ENCODE measurements around the gene METTL24. TPM values are rescaled to one million over a fixed set of nuclear protein-coding genes. Genes with fewer than 3 reads are reported as not detected.

Gene METTL24
- total RNA-seq, 1 donor from 2014 or later = 0.67 TPM

DNA sequence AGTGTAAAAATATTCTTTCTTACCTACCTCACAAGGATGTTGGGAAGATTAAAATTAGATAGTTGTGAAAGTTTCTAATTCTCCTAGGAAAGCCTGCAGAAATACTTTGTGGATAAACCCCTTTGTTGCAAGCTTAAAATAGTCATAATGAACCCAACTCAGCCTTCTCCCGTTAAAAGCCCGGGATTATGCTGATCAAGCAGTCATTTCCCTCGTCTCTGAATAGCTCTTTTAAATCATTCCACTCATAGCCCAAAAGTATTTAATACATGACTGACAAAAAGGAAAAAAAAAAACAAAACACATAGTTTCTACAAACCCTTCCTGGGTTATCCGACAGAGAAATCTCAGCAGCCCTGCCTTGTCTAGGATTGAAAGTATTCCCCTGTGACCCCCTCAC, 10.9 kb upstream of the METTL24 start:
- TF ChIP-seq, protein P1, sequence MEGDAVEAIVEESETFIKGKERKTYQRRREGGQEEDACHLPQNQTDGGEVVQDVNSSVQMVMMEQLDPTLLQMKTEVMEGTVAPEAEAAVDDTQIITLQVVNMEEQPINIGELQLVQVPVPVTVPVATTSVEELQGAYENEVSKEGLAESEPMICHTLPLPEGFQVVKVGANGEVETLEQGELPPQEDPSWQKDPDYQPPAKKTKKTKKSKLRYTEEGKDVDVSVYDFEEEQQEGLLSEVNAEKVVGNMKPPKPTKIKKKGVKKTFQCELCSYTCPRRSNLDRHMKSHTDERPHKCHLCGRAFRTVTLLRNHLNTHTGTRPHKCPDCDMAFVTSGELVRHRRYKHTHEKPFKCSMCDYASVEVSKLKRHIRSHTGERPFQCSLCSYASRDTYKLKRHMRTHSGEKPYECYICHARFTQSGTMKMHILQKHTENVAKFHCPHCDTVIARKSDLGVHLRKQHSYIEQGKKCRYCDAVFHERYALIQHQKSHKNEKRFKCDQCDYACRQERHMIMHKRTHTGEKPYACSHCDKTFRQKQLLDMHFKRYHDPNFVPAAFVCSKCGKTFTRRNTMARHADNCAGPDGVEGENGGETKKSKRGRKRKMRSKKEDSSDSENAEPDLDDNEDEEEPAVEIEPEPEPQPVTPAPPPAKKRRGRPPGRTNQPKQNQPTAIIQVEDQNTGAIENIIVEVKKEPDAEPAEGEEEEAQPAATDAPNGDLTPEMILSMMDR (IDR thresholded peaks at IDR 0.05) = no peak
- no peak overlapping the region for H3K27ac Mint-ChIP-seq (ENCODE audit: unreplicated experiment)

DNA sequence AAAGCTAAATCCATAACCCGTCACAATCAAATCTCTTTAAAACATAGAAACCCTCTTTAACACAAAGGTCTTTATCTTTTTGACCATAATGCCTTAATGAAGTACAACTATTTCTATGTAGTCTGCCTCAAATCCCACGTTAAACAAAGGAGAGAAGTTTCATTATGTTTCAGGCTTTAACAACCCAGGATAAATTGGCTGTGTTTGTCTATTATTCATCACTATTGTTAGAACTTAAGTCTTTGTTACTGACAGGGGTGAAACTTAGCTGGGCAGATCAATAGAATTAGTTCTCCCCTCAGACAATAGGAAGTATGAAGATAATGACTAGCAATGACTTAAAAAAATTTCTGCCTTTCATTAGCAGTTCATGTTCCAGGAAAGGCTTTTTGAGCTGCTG, 10.1 kb upstream of the METTL24 start:
- H3K9me3 Mint-ChIP-seq (ENCODE audit: low read depth) = no peaks in the 10 kb centered on the region
- no peak for DNase-seq (ENCODE audit: low spot score)
- TF ChIP-seq, protein P1 (IDR thresholded peaks at IDR 0.05) = no peak
- peaks cover 17% of the 10 kb centered on the region for H3K4me1 Mint-ChIP-seq (ENCODE audit: low read depth)
- H3K27me3 Mint-ChIP-seq (ENCODE audit: low read depth) = peaks cover 58% of the 10 kb centered on the region
- peaks cover 2% of the 10 kb centered on the region for H3K36me3 Mint-ChIP-seq (ENCODE audit: low read depth)
- no peak overlapping the region for H3K4me3 Mint-ChIP-seq (ENCODE audit: unreplicated experiment)
- H3K27ac Mint-ChIP-seq (ENCODE audit: unreplicated experiment) = no peak overlapping the region

More for the DNA sequence above, 10.9 kb upstream of the METTL24 start:
- H3K4me3 Mint-ChIP-seq (ENCODE audit: unreplicated experiment) = no peak overlapping the region
- peaks cover 2% of the 10 kb centered on the region for H3K36me3 Mint-ChIP-seq (ENCODE audit: low read depth)
- no peaks in the 10 kb centered on the region for H3K9me3 Mint-ChIP-seq (ENCODE audit: low read depth)
- peaks cover 58% of the 10 kb centered on the region for H3K27me3 Mint-ChIP-seq (ENCODE audit: low read depth)
- peaks cover 12% of the 10 kb centered on the region for H3K4me1 Mint-ChIP-seq (ENCODE audit: low read depth)
- no peak for DNase-seq (ENCODE audit: low spot score)

DNA sequence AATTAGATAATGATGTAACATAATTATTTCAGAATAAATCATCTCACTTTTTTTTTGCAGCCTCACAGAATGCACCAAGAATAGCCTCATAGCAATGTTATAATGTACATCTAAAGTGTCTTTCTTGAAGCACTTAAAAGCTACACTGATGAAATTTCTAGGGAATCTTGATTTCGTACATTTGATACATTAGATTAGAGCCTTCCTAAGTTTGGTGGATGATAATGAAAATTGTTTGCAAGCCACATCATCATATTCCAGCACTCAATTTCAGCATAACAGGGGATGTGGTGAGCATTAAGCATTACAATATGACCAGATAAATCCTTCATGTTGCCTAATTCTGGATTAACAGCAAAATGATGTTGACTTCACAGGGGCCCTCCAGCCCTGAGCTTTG, 9.7 kb upstream of the METTL24 start:
- H3K36me3 Mint-ChIP-seq (ENCODE audit: low read depth) = peaks cover 2% of the 10 kb centered on the region
- H3K9me3 Mint-ChIP-seq (ENCODE audit: low read depth) = no peaks in the 10 kb centered on the region
- H3K4me3 Mint-ChIP-seq (ENCODE audit: unreplicated experiment) = no peak overlapping the region
- no peak overlapping the region for H3K27ac Mint-ChIP-seq (ENCODE audit: unreplicated experiment)
- TF ChIP-seq, protein P1 (IDR thresholded peaks at IDR 0.05) = no peak
- no peak for DNase-seq (ENCODE audit: low spot score)
- H3K27me3 Mint-ChIP-seq (ENCODE audit: low read depth) = peaks cover 58% of the 10 kb centered on the region
- H3K4me1 Mint-ChIP-seq (ENCODE audit: low read depth) = peaks cover 17% of the 10 kb centered on the region

DNA sequence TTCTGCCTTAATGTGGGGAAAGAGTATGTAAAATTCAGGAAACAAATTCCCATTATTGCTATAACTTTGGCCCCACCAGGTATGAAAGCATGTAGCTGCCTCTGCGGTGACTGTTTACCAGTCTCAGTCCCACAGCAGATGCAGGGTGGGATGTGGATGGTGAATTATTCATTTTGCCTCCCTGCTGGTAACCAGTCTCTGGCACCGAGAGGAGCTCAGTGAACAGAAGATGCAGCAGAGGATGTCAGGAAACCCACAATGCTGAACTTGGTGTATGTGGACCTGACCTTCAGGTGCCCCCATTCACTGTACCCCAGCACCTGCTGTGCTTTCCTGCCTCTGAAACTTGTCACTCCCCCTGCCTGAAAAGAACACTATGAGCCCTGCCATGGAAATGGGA, 8.8 kb upstream of the METTL24 start:
- H3K9me3 Mint-ChIP-seq (ENCODE audit: low read depth) = peaks cover 7% of the 10 kb centered on the region
- H3K27me3 Mint-ChIP-seq (ENCODE audit: low read depth) = peaks cover 59% of the 10 kb centered on the region
- peaks cover 6% of the 10 kb centered on the region for H3K36me3 Mint-ChIP-seq (ENCODE audit: low read depth)
- TF ChIP-seq, protein P1 (IDR thresholded peaks at IDR 0.05) = no peak
- no peak overlapping the region for H3K27ac Mint-ChIP-seq (ENCODE audit: unreplicated experiment)
- DNase-seq (ENCODE audit: low spot score) = no peak
- H3K4me3 Mint-ChIP-seq (ENCODE audit: unreplicated experiment) = no peak overlapping the region
- H3K4me1 Mint-ChIP-seq (ENCODE audit: low read depth) = peaks cover 17% of the 10 kb centered on the region

DNA sequence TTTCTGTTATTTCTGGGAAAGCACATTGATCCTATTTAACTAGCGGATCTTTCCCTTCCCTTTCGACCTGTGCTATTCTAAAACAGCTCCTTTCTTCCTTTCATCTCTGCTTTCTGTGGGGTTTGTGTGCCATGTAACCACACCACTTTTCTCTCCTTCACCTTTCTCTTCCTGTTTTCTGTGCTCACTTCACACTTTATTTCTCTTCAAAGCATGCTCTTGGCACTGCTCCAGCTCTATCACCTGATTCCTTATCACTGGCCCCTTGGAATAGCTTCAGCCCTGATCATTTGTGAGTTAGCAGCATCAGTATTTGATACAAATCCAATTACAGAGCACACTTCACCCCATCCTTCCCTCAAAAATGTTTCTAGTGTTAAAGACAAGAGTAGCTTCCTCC, 8.1 kb upstream of the METTL24 start:
- H3K4me1 Mint-ChIP-seq (ENCODE audit: low read depth) = peaks cover 17% of the 10 kb centered on the region
- no peak overlapping the region for H3K27ac Mint-ChIP-seq (ENCODE audit: unreplicated experiment)
- no peak for DNase-seq (ENCODE audit: low spot score)
- no peak overlapping the region for H3K4me3 Mint-ChIP-seq (ENCODE audit: unreplicated experiment)
- TF ChIP-seq, protein P1 (IDR thresholded peaks at IDR 0.05) = no peak
- H3K9me3 Mint-ChIP-seq (ENCODE audit: low read depth) = peaks cover 12% of the 10 kb centered on the region
- peaks cover 6% of the 10 kb centered on the region for H3K36me3 Mint-ChIP-seq (ENCODE audit: low read depth)
- peaks cover 52% of the 10 kb centered on the region for H3K27me3 Mint-ChIP-seq (ENCODE audit: low read depth)

Data from chondrocyte (in vitro differentiated cells).